ENCODE measurements around the gene ALPK3.

ALPK3 gene

GRCh38 chr15:84847382-84847781 lies 30.2 kb downstream of the ALPK3 start:
- DNase-seq, result no peak

- no peak for DNase-seq
Measured at GRCh38 chr15:84852212-84852611, 35.1 kb downstream of the ALPK3 start.

GRCh38 chr15:84855136-84855535 lies 38.0 kb downstream of the ALPK3 start:
- no peak for DNase-seq

GRCh38 chr15:84855765-84856164 lies 38.6 kb downstream of the ALPK3 start:
- no peak for DNase-seq

GRCh38 chr15:84856731-84857417 lies 39.7 kb downstream of the ALPK3 start:
- no peak for DNase-seq

- DNase-seq, result no peak
Measured at GRCh38 chr15:84857418-84858004, 40.4 kb downstream of the ALPK3 start.

- no peak for DNase-seq
Measured at GRCh38 chr15:84858231-84858630, 41.1 kb downstream of the ALPK3 start.

GRCh38 chr15:84859144-84859543 lies 42.0 kb downstream of the ALPK3 start:
- DNase-seq, result no peak

- DNase-seq, result no peak
Measured at GRCh38 chr15:84859651-84860050, 42.5 kb downstream of the ALPK3 start.

GRCh38 chr15:84861781-84862180 lies 44.6 kb downstream of the ALPK3 start:
- DNase-seq, result no peak

GRCh38 chr15:84862214-84862975 lies 45.2 kb downstream of the ALPK3 start:
- no peak for DNase-seq

GRCh38 chr15:84863565-84864443 lies 46.6 kb downstream of the ALPK3 start:
- no peak for DNase-seq

GRCh38 chr15:84864444-84864795 lies 47.3 kb downstream of the ALPK3 start:
- DNase-seq, result no peak

GRCh38 chr15:84865074-84865569 lies 48.0 kb downstream of the ALPK3 start:
- no peak for DNase-seq

GRCh38 chr15:84868037-84868880 lies 51.1 kb downstream of the ALPK3 start:
- no peak for DNase-seq

GRCh38 chr15:84869510-84869909 lies 52.4 kb downstream of the ALPK3 start:
- DNase-seq, result no peak

- DNase-seq, result no peak
Measured at GRCh38 chr15:84871428-84871985, 54.4 kb downstream of the ALPK3 start.

GRCh38 chr15:84872009-84872910 lies 55.1 kb downstream of the ALPK3 start:
- no peak for DNase-seq

- no peak for DNase-seq
Measured at GRCh38 chr15:84873997-84874396, 56.8 kb downstream of the ALPK3 start.

GRCh38 chr15:84874981-84875699 lies 58.0 kb downstream of the ALPK3 start:
- no peak for DNase-seq

Data from NCI-H524 (cell line).